GM18511 (cell line): Measurements from ENCODE around the gene SF3A1.
A peak's percentile ranks its signal among the peaks of the same experiment; 100 is the strongest.

Source experiments
- ATAC-seq: cut with Tn5 transposase; IDR thresholded peaks from one replicate; pipeline ENCODE4 v1.9.1; 2021; ENCODE audit warnings: mild to moderate bottlenecking, moderate library complexity; ENCODE audit not compliant: unreplicated experiment

Gene SF3A1

DNA sequence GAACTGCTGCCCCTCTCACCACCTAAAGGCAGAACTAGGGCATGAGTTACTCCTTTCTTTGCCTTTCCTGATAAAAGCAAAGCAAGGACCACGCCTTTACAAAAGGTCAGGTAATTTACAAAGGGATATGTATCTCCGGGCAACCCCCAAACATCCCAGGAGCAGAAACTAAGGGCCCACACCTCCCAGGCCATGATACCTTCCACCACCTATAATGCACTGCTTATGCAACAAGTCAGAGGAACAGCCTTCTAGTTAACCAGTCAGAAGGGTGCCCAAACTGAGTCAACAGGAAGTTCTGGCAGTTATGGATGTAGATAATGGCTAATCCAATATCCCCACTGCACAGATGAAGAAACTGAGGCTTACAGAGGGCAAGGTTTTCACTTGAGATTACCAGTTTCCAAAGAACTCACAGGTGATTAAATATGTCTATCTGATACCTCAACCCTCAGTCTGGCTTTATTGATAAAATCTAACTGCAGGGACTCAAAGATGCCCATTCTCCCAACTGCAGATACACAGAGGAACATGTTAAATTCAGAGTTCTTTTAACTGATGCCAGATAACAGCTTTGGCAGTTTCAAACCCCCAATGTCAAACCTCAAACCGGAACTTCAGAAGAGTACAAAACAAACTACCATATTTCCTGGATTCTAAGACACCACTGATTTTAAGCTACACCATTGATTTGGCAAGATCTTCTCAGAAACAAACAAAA, 50.6 kb downstream of the SF3A1 start:
- ATAC-seq: no peak

DNA sequence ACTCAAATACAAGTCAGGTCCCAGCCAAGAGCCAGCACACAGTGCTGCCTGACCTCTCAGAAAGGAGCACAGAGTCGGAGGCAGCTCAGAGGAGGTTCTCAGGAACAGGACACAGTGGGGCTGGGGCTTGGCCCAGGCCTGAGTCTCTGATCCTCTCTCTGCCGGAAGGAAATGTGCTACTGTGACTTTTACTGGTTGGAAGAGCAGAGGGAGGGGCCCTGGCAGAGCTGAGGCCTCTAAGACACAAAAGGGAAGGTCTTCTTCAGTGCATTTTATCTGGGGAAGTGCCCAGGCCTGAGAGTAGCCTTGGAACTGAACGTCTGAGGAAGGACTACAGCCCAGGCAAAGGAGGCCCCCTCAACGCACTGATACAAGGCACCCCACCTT, 51.2 kb downstream of the SF3A1 start:
- ATAC-seq: peak; percentile 51

- ATAC-seq: no peak
These were observed 52.0 kb downstream of the SF3A1 start for GRCh38 chr22:30304495-30305244.

DNA sequence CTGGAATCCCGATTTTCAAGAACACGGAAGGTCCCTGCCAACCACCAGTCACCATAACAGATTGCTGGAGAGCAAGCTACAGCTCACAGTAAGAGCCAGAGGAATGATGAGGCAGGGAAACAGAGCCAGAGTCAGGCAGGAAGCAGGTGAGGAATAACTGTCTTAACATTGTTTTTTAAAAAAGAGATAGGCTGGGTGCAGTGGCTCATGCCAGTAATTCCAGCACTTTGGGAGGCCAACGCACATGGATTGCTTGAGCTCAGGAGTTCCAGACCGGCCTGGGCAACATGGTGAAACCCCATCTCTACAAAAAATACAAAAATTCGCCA, 53.9 kb downstream of the SF3A1 start:
- no peak for ATAC-seq

DNA sequence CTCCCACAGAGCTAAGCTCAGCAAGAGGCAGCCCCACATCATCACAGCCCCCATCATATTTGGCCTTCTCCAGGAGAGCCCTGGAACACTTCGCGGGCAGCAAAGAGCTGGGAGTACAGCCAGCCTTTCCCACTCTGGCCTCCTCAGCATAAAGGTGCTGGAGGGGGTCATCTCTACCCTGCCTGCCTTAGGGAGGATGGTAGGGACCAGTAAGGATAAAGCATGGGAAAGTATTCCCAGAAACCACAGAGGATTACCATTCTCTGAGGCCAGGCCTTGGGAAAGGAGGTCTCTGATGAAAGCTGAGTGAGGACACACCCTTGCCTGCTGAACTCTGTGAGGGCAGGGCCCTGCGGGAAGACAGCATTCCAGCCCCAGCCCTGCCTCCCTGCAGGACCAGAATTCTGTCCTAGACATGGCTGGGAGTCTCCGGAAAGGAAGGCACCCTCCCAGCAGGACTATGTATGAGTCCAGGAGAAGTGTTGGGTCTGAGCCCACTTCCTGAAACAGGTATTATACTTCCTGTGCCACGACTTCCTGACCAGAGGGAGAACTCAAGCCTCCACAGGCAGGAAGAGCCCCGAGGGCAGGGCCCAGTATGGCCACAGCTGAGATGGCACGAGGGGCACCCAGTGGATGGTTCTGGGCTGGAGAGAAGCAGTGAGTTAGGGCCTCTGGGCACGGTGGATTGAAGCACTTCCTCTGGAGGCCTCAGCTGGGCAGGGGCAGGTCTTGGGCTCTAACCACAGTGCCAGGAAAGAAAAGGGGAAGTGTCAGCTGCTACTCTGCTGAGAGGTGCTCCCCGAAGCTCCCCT, 54.5 kb downstream of the SF3A1 start:
- no peak for ATAC-seq

DNA sequence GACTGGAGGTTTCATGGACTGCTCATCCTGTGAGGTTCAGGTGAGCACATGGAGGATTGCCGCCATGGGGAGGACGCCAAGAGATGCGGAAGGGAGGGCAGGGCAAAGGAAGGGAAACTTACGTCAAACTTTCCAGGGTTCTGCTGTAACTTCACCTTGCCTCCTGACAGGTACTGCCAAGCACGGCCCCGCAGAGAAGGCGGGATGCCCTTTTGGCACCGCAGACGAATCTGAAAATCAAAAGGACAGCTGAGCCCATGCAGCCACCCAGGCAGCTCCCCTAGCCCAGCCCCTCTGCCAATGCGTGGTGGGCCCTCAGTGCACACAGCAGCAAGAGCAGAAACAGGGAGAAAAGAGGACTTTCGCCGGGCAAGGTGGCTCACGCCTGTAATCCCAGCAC, 57.4 kb downstream of the SF3A1 start:
- no peak for ATAC-seq

GRCh38 chr22:30297991-30298701, 58.5 kb downstream of the SF3A1 start:
- ATAC-seq: no peak

DNA sequence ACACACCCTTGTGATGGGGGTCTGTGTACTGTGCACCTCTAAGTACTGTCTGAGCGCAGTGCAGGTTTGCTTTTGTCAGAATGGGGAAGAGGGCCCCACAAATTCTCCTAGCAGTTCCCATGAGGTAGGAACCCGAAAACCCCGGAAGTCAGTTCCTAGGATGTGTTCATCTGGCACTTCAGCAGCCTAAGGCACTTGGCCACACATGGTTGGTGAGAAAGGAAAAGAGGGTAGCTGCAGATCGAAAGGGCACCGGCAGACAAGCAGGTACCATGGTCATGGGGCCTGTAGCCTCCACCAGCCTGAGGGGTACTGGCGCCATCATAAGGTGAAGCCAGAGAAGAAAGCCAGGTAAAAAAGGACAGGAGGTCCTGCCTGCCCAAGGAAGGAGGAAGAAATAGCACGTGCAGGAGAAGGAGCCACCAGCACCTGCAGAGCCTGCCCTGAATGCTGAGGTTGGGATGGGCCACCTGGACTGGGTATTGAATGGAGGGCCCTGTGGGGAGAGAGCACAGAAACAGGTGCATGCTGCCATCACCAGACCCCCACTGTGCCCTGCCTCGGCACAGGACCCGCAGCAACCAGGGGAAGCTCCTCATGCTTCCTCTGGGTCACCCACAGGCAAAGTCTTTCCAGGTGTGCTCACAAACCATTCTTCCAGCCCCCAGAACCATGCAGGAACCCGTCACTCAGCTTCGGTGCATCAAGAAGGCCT, 59.3 kb downstream of the SF3A1 start:
- ATAC-seq: no peak

DNA sequence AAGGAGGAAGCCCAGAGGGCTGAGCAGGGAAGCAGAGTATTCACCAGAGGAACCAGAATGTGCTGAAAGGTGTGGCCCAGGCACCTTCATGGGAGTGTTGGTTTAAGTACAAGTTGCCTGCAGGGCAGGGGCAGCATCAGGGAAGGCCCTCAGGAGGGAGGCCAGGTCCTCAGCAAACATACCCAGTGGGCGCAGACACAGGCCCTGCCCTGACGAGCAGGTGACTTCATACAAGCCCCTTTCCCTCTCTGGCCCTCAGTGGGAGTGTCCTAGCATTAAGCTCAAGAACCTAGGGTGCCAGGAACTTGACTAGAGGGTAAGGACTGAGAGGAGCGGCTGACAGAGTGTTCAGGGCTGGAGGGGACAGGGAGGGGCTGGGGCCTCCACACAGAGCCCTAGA, 59.9 kb downstream of the SF3A1 start:
- ATAC-seq: no peak

GRCh38 chr22:30296324-30296723, 60.4 kb downstream of the SF3A1 start:
- no peak for ATAC-seq

DNA sequence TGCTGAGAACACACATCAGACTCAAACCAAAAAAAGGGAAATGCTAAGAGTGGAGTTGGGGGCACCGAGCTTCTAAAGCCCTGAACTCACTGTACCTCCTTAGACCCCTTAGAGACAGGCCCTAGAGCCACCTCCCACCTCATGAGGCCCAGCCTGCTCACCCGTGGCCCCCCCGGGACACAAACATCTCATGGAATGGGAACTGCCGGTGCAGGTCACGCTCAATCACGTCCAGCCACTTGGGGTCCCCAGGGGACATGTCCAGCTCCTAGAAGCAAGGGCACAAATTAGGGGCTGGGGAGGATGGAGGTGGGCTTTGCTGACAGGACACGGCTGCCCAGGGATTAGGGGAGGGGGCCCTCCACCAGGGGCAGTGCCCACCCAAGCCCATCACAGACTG, 61.1 kb downstream of the SF3A1 start:
- no peak for ATAC-seq

DNA sequence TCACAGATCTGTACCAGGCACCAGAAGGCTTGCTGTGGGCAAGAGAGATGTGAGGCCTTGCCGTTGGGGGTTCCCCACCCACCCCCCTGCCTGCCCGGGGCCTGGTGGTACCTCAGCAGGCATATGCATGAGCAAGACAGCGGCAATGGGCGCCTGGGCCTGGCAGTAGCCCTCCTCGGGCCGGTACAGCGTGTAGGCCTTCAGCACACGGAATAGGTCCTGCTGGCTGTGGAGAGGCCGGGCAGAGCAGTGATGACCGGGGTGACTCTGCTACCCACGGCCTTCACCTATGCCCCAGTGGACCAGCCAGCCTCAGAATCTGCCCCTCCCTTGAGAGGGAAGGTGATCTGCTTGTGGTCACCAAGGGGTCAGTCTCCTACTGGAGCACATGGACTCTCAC, 61.9 kb downstream of the SF3A1 start:
- no peak for ATAC-seq

- no peak for ATAC-seq
These were observed 62.6 kb downstream of the SF3A1 start for GRCh38 chr22:30294066-30294465.

DNA sequence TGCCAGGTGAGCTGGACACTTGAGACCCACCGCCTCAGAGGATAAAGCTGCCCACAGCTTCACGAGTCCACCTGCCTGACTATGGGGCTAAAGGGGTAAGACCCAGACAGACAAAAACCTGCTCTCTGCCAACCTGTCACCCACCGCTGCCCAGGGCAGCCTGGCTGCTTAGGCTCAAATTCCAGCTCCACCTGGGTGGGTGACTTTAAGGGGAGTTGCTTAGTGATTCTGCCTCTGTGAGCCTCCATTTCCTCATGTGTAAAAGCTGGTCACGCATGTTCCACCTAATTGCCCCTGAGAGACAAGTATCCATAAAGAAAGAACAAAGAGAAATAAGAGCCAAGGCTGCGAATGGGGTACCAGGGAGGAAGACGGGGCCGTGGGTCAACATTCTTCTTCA, 63.7 kb downstream of the SF3A1 start:
- ATAC-seq: no peak

DNA sequence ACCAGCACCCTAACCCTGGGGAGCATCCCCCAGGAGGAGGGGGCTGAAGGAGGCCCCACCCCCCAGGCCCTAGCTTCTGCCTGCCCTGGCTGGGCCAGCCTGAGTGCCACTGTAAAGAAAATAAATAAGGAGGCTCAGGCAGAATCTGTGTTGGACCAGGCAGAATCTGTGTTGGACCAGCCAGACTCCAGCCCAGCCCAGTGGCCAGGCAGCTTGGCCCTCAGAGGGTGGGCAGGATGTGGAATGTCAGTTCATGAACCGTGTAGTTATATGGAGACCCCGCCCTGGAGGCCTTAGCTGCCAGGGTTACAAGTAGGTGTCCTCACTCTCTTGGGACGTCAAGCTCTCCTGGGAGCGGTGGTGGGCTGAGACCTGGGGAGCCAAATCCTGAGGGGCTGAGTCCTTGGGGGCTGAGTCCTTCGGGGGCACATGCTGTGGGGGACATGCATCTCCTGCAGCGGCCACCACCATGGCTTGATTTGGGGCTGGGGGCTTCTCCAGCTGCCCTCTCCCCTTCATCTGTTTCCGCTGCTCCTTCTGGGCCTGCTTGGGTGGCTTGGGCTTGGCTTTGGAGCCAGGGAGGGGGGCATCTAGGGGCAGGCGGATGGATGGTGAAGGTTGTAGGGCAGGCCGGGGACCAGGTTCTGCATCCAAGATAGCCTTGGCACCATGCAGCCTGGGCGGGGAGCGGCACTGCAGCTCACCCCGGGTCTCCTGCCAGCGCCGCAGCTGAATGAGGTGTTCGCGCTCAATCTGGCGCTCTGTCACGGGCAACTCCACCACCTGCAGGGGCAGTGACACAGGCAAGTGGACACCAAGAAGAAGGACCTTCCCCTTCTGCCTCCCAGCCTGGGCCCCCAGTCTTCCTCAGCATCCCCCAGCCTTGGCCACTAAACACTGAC, 64.4 kb downstream of the SF3A1 start:
- ATAC-seq: no peak

DNA sequence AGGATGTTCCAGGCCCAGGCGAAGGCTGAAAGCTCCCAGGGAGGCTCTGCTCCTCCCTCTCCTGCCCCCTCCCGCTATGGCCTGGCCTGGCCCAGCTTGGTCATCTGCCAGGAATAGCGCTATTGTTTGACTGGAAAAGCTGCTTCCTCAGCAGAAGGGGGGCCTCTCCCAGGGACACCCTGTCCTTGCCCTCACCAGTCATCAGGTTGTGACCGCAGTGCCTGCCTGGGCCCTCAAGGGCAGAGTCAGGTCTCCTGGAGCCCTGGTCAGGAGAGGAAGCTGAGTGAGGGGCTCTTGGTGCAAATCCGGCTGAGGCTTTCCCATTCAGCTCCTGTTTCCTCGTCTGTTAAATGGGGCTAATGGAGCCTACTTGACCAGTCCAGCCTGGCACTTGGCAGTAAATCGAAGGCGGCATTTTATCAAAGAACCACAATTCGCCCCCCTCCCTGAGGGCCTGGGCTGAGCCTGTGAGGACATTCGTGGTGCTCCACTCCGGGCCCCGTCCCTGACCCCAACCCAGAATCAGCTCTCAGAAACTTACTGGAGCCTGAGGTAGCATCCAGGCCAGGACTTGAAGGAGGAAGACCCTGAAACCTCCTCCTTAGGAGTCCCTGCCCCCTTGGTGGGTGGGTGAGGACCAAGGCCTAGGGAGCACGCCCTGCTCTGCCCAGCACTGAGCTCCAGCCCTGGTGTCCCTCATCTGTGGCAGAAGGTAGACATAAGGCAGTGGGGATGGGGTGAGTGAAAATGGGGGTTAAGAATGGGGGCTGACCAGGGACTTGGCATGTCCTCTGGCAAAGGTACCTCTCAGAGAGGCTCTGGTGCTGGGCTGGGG, 65.4 kb downstream of the SF3A1 start:
- no peak for ATAC-seq

GRCh38 chr22:30290342-30291057, 66.2 kb downstream of the SF3A1 start:
- ATAC-seq: no peak

DNA sequence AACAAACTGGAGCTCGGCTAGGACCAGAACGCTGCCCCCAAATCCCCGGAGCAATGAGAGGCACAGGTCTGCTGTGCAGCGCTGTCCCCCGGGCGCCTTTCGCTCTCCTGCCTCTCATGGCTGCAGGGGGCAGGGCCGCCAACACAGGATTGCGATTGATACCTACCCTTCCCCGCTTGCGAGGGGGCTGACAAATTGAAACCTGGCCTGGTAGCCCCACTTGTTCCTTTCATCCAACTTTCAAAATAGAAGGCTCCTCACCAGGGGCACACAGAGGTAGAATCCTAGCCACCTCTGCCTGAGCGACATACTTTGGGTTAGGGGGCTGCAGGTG, 66.7 kb downstream of the SF3A1 start:
- ATAC-seq: peak; percentile 21
